PC-9 (cell line): ENCODE measurements around the gene NACA.

ENCODE experiments used
- EZH2 ChIP-seq: fragments of 200-600 bp; sonication (generic); IDR thresholded peaks from 2 replicates; pipeline ENCODE4 v1.8.0; 2017; ENCODE audit warnings: antibody characterized with exemption, low read depth
- TF ChIP-seq, protein P1 (sequence below): fragments of 200-600 bp; sonication (generic); conservative IDR thresholded peaks from 2 replicates; pipeline ENCODE4 v1.6.1; 2017; ENCODE audit warnings: mixed run types, antibody characterized with exemption, mild to moderate bottlenecking, moderate library complexity

DNA sequence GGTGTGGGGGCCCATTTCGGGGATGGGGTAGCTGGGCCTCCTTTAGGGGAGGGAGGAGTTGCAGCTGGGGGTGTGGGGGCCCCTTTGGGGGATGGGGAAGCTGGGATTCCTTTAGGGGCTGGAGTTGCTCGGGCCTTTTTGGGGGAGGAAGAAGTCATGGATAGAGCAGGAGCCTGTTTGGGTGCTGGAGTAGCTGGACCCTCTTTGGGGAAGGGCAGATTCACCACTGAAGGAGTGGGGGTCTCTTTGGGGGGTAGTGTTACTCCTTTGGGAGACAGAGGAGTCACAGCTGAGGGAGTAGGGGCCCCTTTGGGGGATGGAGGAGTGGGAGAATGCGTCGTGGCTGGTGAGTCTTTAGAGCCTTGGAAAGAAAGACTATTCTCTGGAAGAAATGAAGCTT lies 6.5 kb downstream of the NACA start:
- no peak for TF ChIP-seq EZH2
- TF ChIP-seq, protein P1, sequence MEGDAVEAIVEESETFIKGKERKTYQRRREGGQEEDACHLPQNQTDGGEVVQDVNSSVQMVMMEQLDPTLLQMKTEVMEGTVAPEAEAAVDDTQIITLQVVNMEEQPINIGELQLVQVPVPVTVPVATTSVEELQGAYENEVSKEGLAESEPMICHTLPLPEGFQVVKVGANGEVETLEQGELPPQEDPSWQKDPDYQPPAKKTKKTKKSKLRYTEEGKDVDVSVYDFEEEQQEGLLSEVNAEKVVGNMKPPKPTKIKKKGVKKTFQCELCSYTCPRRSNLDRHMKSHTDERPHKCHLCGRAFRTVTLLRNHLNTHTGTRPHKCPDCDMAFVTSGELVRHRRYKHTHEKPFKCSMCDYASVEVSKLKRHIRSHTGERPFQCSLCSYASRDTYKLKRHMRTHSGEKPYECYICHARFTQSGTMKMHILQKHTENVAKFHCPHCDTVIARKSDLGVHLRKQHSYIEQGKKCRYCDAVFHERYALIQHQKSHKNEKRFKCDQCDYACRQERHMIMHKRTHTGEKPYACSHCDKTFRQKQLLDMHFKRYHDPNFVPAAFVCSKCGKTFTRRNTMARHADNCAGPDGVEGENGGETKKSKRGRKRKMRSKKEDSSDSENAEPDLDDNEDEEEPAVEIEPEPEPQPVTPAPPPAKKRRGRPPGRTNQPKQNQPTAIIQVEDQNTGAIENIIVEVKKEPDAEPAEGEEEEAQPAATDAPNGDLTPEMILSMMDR: no peak
